Ishikawa (cell line): ENCODE measurements around the gene KLF1.

ENCODE experiments used
- CEBPB ChIP-seq: IDR thresholded peaks from 2 replicates; pipeline ENCODE4 v1.6.1; 2012
- EP300 ChIP-seq: IDR thresholded peaks from 2 replicates; pipeline ENCODE4 v1.6.1; 2012; ENCODE audit warnings: borderline replicate concordance
- NFIC ChIP-seq: IDR thresholded peaks from 2 replicates; pipeline ENCODE4 v1.6.1; 2012
- REST ChIP-seq: IDR thresholded peaks from 2 replicates; pipeline ENCODE4 v1.6.1; 2012; ENCODE audit warnings: low read depth, mild to moderate bottlenecking
- TAF1 ChIP-seq: IDR thresholded peaks from 2 replicates; pipeline ENCODE4 v1.6.1; 2012; ENCODE audit warnings: low read depth, mild to moderate bottlenecking
- TCF12 ChIP-seq: IDR thresholded peaks from 2 replicates; pipeline ENCODE4 v1.6.1; 2012; ENCODE audit warnings: low read depth

GRCh38 chr19:12899891-12900518, 13.0 kb upstream of the KLF1 start:
- TF ChIP-seq EP300 (no peak), TAF1 (no peak), NFIC (no peak), CEBPB (no peak), TCF12 (no peak), REST (no peak)
